ENCODE results near the gene CDH15.

CDH15 gene

GRCh38 chr16:89141884-89142267 lies 29.7 kb upstream of the CDH15 start:
- no peak for DNase-seq

- no peak for DNase-seq
These were observed 28.9 kb upstream of the CDH15 start for GRCh38 chr16:89142474-89143195.

GRCh38 chr16:89143201-89143741 lies 28.3 kb upstream of the CDH15 start:
- no peak for DNase-seq

GRCh38 chr16:89143911-89144675 lies 27.5 kb upstream of the CDH15 start:
- no peak for DNase-seq

GRCh38 chr16:89144681-89145080 lies 26.9 kb upstream of the CDH15 start:
- DNase-seq = no peak

- no peak for DNase-seq
These were observed 26.0 kb upstream of the CDH15 start for GRCh38 chr16:89145406-89146161.

- no peak for DNase-seq
These were observed 25.1 kb upstream of the CDH15 start for GRCh38 chr16:89146211-89147005.

- no peak for DNase-seq
These were observed 24.3 kb upstream of the CDH15 start for GRCh38 chr16:89147085-89147817.

GRCh38 chr16:89149386-89149785 lies 22.2 kb upstream of the CDH15 start:
- DNase-seq = no peak

GRCh38 chr16:89150090-89150835 lies 21.3 kb upstream of the CDH15 start:
- no peak for DNase-seq

- DNase-seq = no peak
These were observed 20.6 kb upstream of the CDH15 start for GRCh38 chr16:89150981-89151380.

GRCh38 chr16:89152831-89153700 lies 18.5 kb upstream of the CDH15 start:
- DNase-seq = no peak

- no peak for DNase-seq
These were observed 17.7 kb upstream of the CDH15 start for GRCh38 chr16:89153848-89154271.

- DNase-seq = no peak
These were observed 17.0 kb upstream of the CDH15 start for GRCh38 chr16:89154390-89155183.

GRCh38 chr16:89155184-89155679 lies 16.3 kb upstream of the CDH15 start:
- DNase-seq = no peak

- DNase-seq = no peak
These were observed 15.5 kb upstream of the CDH15 start for GRCh38 chr16:89155851-89156739.

- DNase-seq = no peak
These were observed 14.6 kb upstream of the CDH15 start for GRCh38 chr16:89156740-89157645.

Data from activated effector memory CD4-positive, alpha-beta T cell treated with anti-CD3 and anti-CD28 coated beads, Interleukin-2, amount 50 U/mL, for 16 hours (primary cell).